Activated T-cell treated with anti-CD3 and anti-CD28 coated beads, Interleukin-2, amount 50 U/mL, for 24 hours (primary cell): ENCODE data around the gene NPHP4.

Experiments
- DNase-seq: peaks from one replicate; pipeline ENCODE4 v3.0.0-alpha.2; 2020
- H3K27ac Mint-ChIP-seq: 2 replicates; pipeline ENCODE4 v1.8.0; 2020; ENCODE audit warnings: mild to moderate bottlenecking, mixed read lengths
- H3K27me3 Mint-ChIP-seq: 2 replicates; pipeline ENCODE4 v1.8.0; 2020; ENCODE audit warnings: mixed read lengths
- H3K36me3 Mint-ChIP-seq: 2 replicates; pipeline ENCODE4 v1.8.0; 2020; ENCODE audit warnings: low read depth, mixed read lengths
- H3K4me1 Mint-ChIP-seq: 2 replicates; pipeline ENCODE4 v1.8.0; 2020; ENCODE audit warnings: low read depth, mixed read lengths
- H3K4me3 Mint-ChIP-seq: 2 replicates; pipeline ENCODE4 v1.8.0; 2020; ENCODE audit warnings: mild to moderate bottlenecking, moderate library complexity, mixed read lengths
- H3K9me3 Mint-ChIP-seq: 2 replicates; pipeline ENCODE4 v1.8.0; 2020; ENCODE audit warnings: mixed read lengths

Gene NPHP4

DNA sequence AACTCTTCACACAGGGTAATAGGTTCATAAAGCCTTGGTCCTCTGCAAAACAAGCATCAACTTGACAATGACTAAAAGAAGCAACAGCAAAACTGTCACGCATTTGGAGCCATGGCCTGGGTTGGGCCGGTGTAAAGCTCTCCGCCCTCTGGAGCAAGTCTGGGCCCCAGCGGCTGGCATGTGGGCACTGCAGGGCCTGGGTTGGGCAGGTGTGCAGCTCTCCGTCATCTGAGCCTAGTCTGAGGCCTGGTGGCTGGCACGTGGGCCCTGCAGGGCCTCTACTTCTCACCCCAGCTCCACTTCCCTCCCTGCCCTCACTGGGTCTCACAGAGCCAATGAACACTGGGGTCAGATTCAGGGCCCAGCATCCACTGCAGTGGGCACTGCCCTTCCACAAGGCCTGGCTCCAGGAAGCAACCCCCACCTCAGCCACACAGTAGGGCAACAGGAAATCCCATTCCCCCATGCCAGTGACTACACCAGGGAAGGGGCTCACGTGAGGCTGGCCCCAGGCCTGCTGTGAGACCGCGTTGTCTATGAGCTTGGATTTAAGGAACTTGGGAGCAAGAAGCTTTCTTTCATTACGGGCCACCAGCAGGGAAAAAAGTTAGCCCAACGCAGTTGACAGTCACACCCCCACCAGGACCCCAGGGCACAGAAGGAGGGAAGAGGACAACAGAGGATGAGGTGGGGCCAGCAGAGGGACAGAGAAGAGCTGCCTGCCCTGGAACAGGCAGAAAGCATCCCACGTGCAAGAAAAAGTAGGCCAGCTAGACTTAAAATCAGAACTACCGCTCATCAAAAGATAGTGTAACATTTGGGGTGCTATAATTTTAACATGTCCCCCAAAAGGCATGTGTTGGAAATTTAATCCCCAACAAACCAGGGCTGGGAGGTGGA lies 52.7 kb downstream of the NPHP4 start:
- no peak overlapping the region for H3K27ac Mint-ChIP-seq
- peaks cover 8% of the 10 kb centered on the region for H3K36me3 Mint-ChIP-seq
- DNase-seq = no peak
- H3K27me3 Mint-ChIP-seq = no peaks in the 10 kb centered on the region
- H3K4me3 Mint-ChIP-seq = no peak overlapping the region
- no peaks in the 10 kb centered on the region for H3K9me3 Mint-ChIP-seq
- no peaks in the 10 kb centered on the region for H3K4me1 Mint-ChIP-seq

DNA sequence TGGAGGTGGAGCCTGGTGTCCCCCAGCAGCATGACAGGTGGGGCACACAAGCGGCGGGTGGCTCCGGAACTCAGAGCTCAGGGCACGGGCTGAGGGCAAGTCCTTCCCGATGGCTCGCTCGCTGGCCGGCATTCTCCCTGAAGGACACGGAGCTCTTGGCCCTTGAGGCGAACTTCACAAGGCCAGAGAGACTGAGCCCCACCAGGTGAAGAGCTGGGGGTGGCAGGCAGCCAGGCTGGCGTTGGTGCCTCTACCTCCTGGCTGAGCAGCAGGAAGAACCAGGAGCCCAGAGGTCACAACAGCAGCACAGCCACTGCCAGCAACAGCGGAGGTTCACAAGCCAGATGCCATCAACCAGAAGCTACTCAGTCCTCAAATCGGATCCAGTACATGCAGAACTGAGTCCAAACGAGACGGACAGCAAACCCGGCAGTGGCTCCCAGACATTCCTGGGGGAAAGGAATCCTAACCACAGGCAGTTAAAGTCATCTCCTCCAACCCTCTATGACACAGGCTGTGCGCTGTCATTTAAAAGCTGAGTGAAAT lies 54.1 kb downstream of the NPHP4 start:
- H3K4me3 Mint-ChIP-seq = no peak overlapping the region
- no peaks in the 10 kb centered on the region for H3K4me1 Mint-ChIP-seq
- no peaks in the 10 kb centered on the region for H3K9me3 Mint-ChIP-seq
- H3K27me3 Mint-ChIP-seq = no peaks in the 10 kb centered on the region
- no peak overlapping the region for H3K27ac Mint-ChIP-seq
- peaks cover 10% of the 10 kb centered on the region for H3K36me3 Mint-ChIP-seq
- DNase-seq = no peak

DNA sequence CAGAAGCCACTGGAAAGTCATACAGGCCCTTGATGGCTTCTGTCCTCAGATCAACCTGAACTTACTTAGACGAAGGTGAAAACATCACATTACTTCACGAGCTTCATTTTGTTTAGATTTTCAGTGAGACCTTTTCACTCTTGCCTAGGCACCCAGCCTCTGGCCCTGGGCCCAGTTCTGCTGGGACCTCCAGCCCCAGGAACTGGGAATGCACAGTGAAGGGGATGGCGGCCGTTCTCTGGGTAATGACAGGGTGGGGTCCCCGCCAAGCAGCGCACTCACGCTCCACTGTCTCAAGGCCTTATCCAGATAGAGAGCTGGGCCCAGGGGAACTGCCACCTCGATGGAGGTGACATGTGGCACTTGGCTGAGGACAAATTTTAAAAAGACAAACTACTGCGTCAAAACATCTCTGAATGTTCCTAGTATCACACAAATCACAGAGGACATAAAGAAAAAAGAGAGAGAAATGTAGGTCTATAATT lies 54.8 kb downstream of the NPHP4 start:
- no peaks in the 10 kb centered on the region for H3K4me1 Mint-ChIP-seq
- H3K27ac Mint-ChIP-seq = no peak overlapping the region
- H3K9me3 Mint-ChIP-seq = no peaks in the 10 kb centered on the region
- H3K36me3 Mint-ChIP-seq = peaks cover 17% of the 10 kb centered on the region
- H3K4me3 Mint-ChIP-seq = no peak overlapping the region
- no peak for DNase-seq
- H3K27me3 Mint-ChIP-seq = no peaks in the 10 kb centered on the region

DNA sequence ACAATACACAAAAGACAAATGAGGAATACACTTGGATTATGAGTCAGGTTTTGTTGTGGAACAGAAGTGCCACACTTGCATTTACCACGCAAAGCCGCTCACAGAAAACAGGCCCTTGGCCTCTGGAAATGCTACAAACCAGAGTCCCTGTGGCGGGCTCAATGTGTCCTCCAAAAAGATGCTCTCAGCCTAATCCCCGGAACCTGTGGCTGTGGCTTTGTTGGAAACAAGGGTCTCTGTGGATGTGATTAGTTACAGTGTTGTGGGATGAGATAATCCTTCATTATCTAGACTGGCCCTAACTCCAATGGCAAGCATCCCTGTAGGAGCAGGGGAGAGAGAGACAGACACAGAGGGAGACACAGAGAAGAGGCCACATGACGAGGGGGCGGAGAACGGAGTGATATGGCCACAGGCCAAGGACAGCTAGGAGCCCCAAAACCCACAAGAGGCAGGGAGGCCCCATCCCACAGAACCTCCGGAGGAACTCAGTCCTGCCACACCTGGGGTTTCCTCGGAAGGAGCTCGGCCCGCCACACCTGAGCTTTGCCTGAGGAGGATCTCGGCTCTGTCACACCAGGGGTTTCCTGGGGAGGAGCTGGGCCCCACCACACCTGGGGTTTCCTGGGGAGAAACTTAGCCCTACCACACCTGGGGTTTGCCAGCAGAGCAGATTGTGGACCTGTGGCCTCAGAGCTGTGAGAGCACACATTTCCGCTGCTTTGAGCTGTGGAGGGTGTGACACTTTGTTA lies 55.4 kb downstream of the NPHP4 start:
- DNase-seq = no peak
- H3K9me3 Mint-ChIP-seq = no peaks in the 10 kb centered on the region
- peaks cover 22% of the 10 kb centered on the region for H3K36me3 Mint-ChIP-seq
- H3K27ac Mint-ChIP-seq = no peak overlapping the region
- H3K4me3 Mint-ChIP-seq = no peak overlapping the region
- no peaks in the 10 kb centered on the region for H3K4me1 Mint-ChIP-seq
- H3K27me3 Mint-ChIP-seq = no peaks in the 10 kb centered on the region

DNA sequence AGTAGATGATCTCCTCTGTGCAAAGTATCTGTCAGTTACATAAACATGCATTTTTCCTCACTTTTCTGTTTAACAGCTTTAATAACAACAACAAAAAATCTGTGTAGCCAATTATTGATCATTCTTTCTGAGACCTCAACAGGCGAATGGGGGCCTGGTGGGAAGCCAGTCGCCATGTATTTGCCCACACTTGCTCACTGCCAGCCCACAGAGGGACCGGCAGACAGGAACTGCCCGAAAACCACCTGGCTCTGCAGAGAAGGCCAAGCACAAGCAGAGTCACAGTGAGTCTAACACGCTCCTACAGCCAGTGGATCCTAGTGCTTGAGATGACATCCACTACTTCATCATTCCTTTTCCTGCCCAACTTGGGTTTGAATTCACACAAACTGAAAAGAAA lies 56.1 kb downstream of the NPHP4 start:
- Mint-ChIP-seq H3K4me1 (no peaks in the 10 kb centered on the region), H3K27ac (no peak overlapping the region), H3K4me3 (no peak overlapping the region), H3K36me3 (peaks cover 22% of the 10 kb centered on the region), H3K27me3 (no peaks in the 10 kb centered on the region), H3K9me3 (no peaks in the 10 kb centered on the region)
- no peak for DNase-seq

DNA sequence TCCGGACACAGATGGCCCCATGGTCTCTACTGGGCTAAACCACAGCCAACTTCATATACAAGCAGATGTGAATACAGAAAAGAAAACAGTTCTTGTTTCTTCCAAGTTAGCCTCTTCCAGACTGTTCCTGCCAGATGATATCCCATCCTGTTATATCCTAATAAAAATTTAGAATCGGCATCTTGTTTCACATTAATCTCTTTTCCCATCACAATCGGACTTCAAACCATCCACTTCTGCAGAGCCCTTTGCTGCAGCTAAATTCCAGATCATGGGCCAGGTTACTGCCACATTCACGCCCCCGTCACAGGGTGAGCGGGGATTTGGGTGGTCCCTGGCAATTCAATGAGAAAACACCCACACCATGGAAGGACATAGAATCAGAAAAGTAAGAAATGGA lies 57.2 kb downstream of the NPHP4 start:
- Mint-ChIP-seq H3K27ac (no peak overlapping the region), H3K4me1 (no peaks in the 10 kb centered on the region), H3K9me3 (no peaks in the 10 kb centered on the region), H3K27me3 (no peaks in the 10 kb centered on the region), H3K4me3 (no peak overlapping the region), H3K36me3 (peaks cover 29% of the 10 kb centered on the region)
- no peak for DNase-seq

DNA sequence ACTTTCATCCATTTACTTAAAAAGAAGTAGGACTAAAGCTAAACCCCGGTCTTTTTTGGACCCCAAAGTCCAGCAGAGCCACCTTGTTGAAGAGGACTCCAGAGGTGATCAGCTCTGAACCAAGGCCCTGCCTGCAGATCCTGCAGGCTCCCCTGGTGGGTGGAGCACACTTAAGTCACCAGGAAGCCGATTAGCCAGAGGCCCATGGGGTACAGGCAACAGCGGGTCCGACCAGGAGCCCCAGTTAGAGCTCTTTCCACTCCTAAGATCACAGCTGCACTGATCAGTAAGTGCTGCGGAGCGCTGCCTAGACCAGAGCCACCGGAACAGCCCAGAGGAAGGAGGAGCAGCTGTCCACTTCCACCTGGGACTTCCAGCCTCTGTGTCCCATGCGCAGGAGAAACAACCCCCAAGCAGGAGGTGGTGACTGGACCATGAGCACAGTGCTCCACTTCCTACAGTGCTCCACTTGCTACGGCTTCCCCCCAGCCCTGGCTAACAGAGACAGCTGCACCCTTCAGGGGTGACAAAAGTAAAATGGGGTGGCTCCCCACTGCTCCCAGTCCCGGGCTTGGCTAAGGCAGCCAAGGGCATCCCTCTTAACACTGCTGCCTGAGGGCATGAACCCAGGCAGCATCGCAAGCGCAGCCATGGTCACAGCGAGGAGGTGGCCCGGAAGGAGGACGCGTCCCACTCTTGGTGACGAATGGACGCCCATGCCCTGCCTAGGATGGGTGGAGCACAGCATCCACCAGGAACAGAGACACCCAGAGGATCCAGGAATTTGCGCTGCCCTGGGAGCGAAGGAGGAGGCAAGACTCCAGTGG lies 58.0 kb downstream of the NPHP4 start:
- no peak overlapping the region for H3K4me3 Mint-ChIP-seq
- H3K36me3 Mint-ChIP-seq = peaks cover 32% of the 10 kb centered on the region
- H3K27ac Mint-ChIP-seq = no peak overlapping the region
- H3K9me3 Mint-ChIP-seq = no peaks in the 10 kb centered on the region
- DNase-seq = no peak
- no peaks in the 10 kb centered on the region for H3K27me3 Mint-ChIP-seq
- no peaks in the 10 kb centered on the region for H3K4me1 Mint-ChIP-seq

DNA sequence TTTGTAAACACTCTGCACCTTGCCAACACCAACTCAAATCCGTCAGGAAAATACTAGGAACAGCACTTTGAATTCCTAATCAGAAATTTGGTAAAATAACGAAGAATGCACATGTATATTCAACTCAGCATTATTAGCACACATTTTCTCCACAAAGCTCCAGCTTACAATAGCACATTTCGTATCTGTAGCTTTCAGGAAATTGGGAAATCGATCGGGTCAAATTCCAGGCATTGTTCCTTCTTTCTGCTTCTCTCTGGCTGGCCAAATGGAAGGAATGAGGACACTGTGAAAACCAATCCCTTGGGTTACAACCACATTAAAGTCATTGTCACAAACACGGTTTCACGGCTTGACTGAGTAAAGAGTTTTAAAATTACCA lies 58.6 kb downstream of the NPHP4 start:
- no peak for DNase-seq
- Mint-ChIP-seq H3K36me3 (peaks cover 32% of the 10 kb centered on the region), H3K27me3 (no peaks in the 10 kb centered on the region), H3K4me1 (no peaks in the 10 kb centered on the region), H3K4me3 (no peak overlapping the region), H3K9me3 (no peaks in the 10 kb centered on the region), H3K27ac (no peak overlapping the region)

DNA sequence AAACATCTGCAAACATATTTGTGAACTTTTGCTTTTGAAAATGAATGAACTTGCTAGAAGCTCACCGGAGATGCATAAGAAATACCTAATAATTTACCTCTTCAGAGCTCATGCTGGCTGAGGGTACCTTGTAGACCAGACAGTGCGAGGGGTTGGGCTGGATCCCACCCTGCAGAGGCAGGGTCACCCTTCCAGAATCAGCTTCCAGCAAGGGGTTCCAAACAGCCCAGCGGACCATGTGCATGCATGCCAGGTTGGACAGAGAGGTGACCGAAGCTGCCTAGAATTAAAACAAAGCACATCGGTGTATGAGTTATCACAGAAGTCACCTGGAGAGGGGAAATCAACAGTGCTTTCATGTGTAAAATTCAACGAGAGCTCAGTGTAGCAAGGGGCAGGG lies 59.2 kb downstream of the NPHP4 start:
- no peak for DNase-seq
- no peak overlapping the region for H3K4me3 Mint-ChIP-seq
- H3K27ac Mint-ChIP-seq = no peak overlapping the region

DNA sequence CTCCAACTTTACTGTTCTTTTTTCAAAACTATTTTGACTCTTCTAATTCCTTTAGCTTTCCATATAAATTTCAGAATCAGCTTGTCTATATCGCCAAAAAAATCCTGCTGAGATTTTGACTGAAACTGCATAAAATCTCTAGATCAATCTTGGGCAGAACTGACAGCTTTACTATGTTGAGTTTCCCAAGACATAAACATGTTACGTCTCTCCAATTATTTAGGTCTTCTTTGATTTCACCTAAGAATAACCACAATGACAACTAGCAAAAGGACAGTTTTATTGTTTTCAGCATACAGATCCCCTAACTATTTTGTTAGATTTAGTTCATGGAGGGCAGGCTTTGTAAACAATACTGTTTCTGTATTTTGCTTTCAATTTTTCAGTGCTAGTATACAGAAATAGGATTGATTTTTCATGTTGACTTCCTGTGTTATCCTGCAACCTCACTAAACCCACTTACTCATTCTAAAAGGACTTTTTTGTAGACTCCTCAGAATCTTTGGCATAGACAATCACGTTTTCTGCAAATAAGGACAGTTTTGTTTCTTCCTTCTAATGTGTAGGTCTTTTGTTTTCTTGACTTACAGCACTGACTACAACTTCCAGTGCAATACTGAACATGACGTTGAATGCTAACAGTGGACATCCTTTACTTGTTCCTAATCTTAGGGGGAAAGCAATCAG lies 63.4 kb downstream of the NPHP4 start:
- H3K27ac Mint-ChIP-seq = no peak overlapping the region

More for the DNA sequence above, 59.2 kb downstream of the NPHP4 start:
- Mint-ChIP-seq H3K4me1 (no peaks in the 10 kb centered on the region), H3K9me3 (no peaks in the 10 kb centered on the region), H3K36me3 (peaks cover 31% of the 10 kb centered on the region), H3K27me3 (no peaks in the 10 kb centered on the region)

DNA sequence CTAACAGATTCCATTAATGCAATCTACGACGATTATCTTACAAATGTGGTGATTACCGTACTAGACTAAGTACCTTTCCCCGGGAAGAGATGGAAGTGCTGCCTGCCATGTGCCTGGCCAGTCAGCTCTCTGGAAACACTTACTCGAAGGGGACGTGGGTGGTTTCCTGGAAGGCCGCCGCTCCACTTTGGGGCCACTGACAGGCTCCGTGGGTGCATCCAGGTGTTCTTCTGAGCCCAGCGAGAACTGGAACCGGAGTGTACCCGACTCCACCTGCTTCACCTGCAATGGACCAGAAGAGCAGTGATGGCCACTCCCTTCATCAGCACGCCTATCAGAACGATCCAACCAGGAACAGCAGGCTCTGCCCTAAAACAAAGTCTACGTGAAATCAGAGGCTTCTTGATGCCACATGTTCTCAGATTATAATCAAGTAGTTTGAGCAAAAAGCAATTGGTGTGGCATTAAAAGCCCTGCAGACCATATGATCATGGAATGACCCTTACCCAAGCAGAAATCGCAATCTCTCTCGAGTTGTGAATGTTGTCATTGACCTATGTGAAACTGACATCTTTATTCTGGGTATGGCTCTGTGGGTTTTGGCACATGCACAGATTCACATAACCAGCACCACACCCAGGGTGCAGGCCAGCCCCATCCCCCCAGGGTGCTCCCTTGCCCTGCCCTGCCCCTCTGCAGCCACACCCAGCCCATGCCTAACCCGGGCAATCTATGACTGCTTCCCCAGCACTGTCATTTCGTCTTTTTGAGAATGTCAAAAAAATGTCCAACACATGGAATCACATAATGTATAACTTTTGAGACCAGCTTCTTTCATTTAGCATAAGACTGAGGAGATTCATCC lies 64.5 kb downstream of the NPHP4 start:
- peak; percentile 9 for DNase-seq
- no peak overlapping the region for H3K4me3 Mint-ChIP-seq
- no peaks in the 10 kb centered on the region for H3K9me3 Mint-ChIP-seq
- H3K27ac Mint-ChIP-seq = no peak overlapping the region
- no peaks in the 10 kb centered on the region for H3K4me1 Mint-ChIP-seq
- peaks cover 37% of the 10 kb centered on the region for H3K36me3 Mint-ChIP-seq
- no peaks in the 10 kb centered on the region for H3K27me3 Mint-ChIP-seq

More for the DNA sequence above, 63.4 kb downstream of the NPHP4 start:
- no peak for DNase-seq
- Mint-ChIP-seq H3K27me3 (no peaks in the 10 kb centered on the region), H3K36me3 (peaks cover 45% of the 10 kb centered on the region), H3K4me3 (no peak overlapping the region), H3K9me3 (no peaks in the 10 kb centered on the region), H3K4me1 (no peaks in the 10 kb centered on the region)

DNA sequence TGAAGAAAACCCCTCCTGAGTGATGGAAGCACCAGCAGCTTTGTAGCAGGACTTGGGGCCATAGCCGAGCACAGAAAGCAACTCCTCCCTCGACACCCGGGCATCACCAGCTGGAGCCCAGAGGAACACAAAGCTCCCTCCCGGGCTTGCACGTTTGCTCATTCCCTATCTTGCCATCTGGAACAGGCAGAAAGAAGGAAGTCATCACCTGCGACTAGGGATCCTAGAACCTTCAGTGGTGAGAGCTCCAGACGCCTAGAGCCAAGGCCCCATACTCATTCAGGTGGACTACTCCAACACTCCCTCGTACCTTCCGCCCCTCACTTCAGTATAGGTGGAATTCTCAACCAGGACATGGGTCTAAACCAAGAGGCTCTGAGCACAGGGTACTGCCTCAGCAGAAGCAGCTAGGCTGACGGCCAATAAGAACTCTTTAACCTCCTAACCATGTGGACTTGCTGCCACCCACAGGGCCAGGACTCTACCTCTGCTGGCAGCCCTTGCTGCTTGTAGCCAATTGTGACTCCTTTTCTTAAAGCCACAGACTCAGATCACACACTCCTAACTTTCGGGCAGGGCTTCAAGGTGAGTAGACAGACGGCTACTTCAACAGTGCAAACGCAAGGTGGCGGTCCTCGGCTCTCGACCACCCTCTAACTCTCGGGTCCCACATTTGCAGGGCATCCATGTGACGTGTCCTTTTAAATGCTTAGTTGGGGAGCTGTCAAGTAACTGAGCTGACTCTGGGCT lies 65.4 kb downstream of the NPHP4 start:
- Mint-ChIP-seq H3K27ac (no peak overlapping the region), H3K4me3 (no peak overlapping the region), H3K9me3 (no peaks in the 10 kb centered on the region), H3K4me1 (no peaks in the 10 kb centered on the region), H3K36me3 (peaks cover 30% of the 10 kb centered on the region), H3K27me3 (no peaks in the 10 kb centered on the region)
- peak; percentile 5 for DNase-seq
